Neural cell (in vitro differentiated cells): Measurements from ENCODE around the gene TMEFF2. TPM values are rescaled to one million over a fixed set of nuclear protein-coding genes. Genes with fewer than 3 reads are reported as not detected.

Experiments used
- H2AFZ ChIP-seq: fragments of 200-600, 300-800 bp; sonication (generic), shearing (Covaris generic); 2 replicates; pipeline ENCODE4 v1.6.0; 2014; ENCODE audit warnings: low read depth, mild to moderate bottlenecking, antibody characterized with exemption, low read length, moderate library complexity
- H3F3A ChIP-seq: fragments of 200-600 bp; shearing (Covaris generic); 2 replicates; pipeline ENCODE4 v1.6.1; 2016; ENCODE audit warnings: mild to moderate bottlenecking, moderate library complexity, mixed read lengths, antibody characterized with exemption, low read length; ENCODE audit not compliant: insufficient read depth, poor library complexity, severe bottlenecking
- H3K27ac ChIP-seq: fragments of 200-600, 300-800 bp; sonication (generic), shearing (Covaris generic); 2 replicates; pipeline ENCODE4 v1.5.1; 2014; ENCODE audit warnings: mild to moderate bottlenecking, low read length, moderate library complexity
- H3K27me3 ChIP-seq: fragments of 300-800, 200-600 bp; sonication (generic), shearing (Covaris generic); 2 replicates; pipeline ENCODE4 v1.6.0; 2014; ENCODE audit warnings: mild to moderate bottlenecking, low read depth, low read length, moderate library complexity; ENCODE audit not compliant: insufficient read depth
- H3K36me3 ChIP-seq: fragments of 300-800, 200-600 bp; sonication (generic), shearing (Covaris generic); 2 replicates; pipeline ENCODE4 v1.5.1; 2014; ENCODE audit warnings: mild to moderate bottlenecking, antibody characterized with exemption, low read length, moderate library complexity; ENCODE audit not compliant: insufficient read depth
- H3K4me2 ChIP-seq: fragments of 300-800, 200-600 bp; sonication (generic), shearing (Covaris generic); 2 replicates; pipeline ENCODE4 v1.6.0; 2014; ENCODE audit warnings: mild to moderate bottlenecking, low read length
- H3K4me3 ChIP-seq: fragments of 300-800, 200-600 bp; sonication (generic), shearing (Covaris generic); 2 replicates; pipeline ENCODE4 v1.5.1; 2014; ENCODE audit warnings: mild to moderate bottlenecking, low read length, moderate library complexity
- H3K79me2 ChIP-seq: fragments of 200-600 bp; shearing (Covaris generic); replicated peaks from 2 replicates; pipeline ENCODE4 v1.6.0; 2014; ENCODE audit warnings: mild to moderate bottlenecking, low read length, moderate library complexity; ENCODE audit not compliant: insufficient read depth
- H3K9ac ChIP-seq: fragments of 300-800, 200-600 bp; sonication (generic), shearing (Covaris generic); 2 replicates; pipeline ENCODE4 v1.6.1; 2016; ENCODE audit warnings: mild to moderate bottlenecking, low read length, mixed read lengths
- H3K9me2 ChIP-seq: fragments of 200-600 bp; shearing (Covaris generic); 2 replicates; pipeline ENCODE4 v1.6.1; 2016; ENCODE audit warnings: mild to moderate bottlenecking, low read length, mixed read lengths; ENCODE audit not compliant: insufficient read depth
- H3K9me3 ChIP-seq: fragments of 200-600, 300-800 bp; sonication (generic), shearing (Covaris generic); 2 replicates; pipeline ENCODE4 v1.6.1; 2016; ENCODE audit warnings: mild to moderate bottlenecking, mixed run types, low read length, moderate library complexity, mixed read lengths
- H4K20me1 ChIP-seq: fragments of 200-600 bp; shearing (Covaris generic); 2 replicates; pipeline ENCODE4 v1.6.1; 2016; ENCODE audit warnings: mild to moderate bottlenecking, mixed run types; ENCODE audit not compliant: insufficient read depth
- EP300 ChIP-seq: fragments of 450-650 bp; conservative IDR thresholded peaks from 2 replicates; pipeline ENCODE4 v1.6.1; 2014; ENCODE audit warnings: antibody characterized with exemption, mild to moderate bottlenecking, moderate library complexity; ENCODE audit not compliant: poor library complexity, severe bottlenecking
- EZH2 ChIP-seq: fragments of 200-600, 300-800 bp; shearing (Covaris generic), sonication (generic); IDR thresholded peaks from 2 replicates; pipeline ENCODE4 v1.6.1; 2014; ENCODE audit warnings: antibody characterized with exemption, low read length, borderline replicate concordance, mild to moderate bottlenecking; ENCODE audit not compliant: insufficient read depth, poor library complexity, severe bottlenecking
- MXI1 ChIP-seq: fragments of 450-650 bp; conservative IDR thresholded peaks from 2 replicates; pipeline ENCODE4 v1.6.1; 2014; ENCODE audit warnings: antibody characterized with exemption, mild to moderate bottlenecking; ENCODE audit not compliant: poor library complexity, severe bottlenecking
- POLR2AphosphoS5 ChIP-seq: IDR thresholded peaks from 2 replicates; pipeline ENCODE4 v1.6.1; 2012
- RAD21 ChIP-seq: fragments of 450-650 bp; conservative IDR thresholded peaks from 2 replicates; pipeline ENCODE4 v1.6.1; 2014; ENCODE audit warnings: antibody characterized with exemption, mild to moderate bottlenecking, moderate library complexity
- REST ChIP-seq: IDR thresholded peaks from 2 replicates; pipeline ENCODE4 v1.6.1; 2012; ENCODE audit warnings: borderline replicate concordance
- SMC3 ChIP-seq: fragments of 450-650 bp; conservative IDR thresholded peaks from 2 replicates; pipeline ENCODE4 v1.6.1; 2014; ENCODE audit warnings: antibody characterized with exemption, mild to moderate bottlenecking, moderate library complexity; ENCODE audit not compliant: poor library complexity
- TAF1 ChIP-seq: IDR thresholded peaks from 2 replicates; pipeline ENCODE4 v1.6.1; 2012; ENCODE audit warnings: low read depth
- polyA plus RNA-seq: library from polyadenylated mRNA; depleted of rRNA; stranded (reverse); fragments of >200 nt; gene quantifications from 2 replicates; pipeline ENCODE4 v1.2.3, GENCODE V29; 2014
- TF ChIP-seq, protein P1 (sequence below): fragments of 450-650 bp; IDR thresholded peaks from 2 replicates; pipeline ENCODE4 v1.5.1; 2014; ENCODE audit warnings: antibody characterized with exemption, mild to moderate bottlenecking, moderate library complexity; ENCODE audit not compliant: poor library complexity, severe bottlenecking

TMEFF2 gene
- polyA plus RNA-seq, 1 donor from 2014 or later = 24.6 TPM

- Histone ChIP-seq H3K36me3 (no peaks in the 10 kb centered on the region), H3K27ac (no peak overlapping the region), H3K27me3 (no peaks in the 10 kb centered on the region), H4K20me1 (no peaks in the 10 kb centered on the region), H3F3A (no peaks in the 10 kb centered on the region), H3K4me2 (no peak overlapping the region), H3K79me2 (no peaks in the 10 kb centered on the region), H2AFZ (no peak overlapping the region), H3K9me2 (no peaks in the 10 kb centered on the region), H3K4me3 (no peak overlapping the region), H3K9ac (no peak overlapping the region), H3K9me3 (no peaks in the 10 kb centered on the region)
- TF ChIP-seq EP300 = no peak
- no peak for TF ChIP-seq SMC3
- no peak for TF ChIP-seq REST
- TF ChIP-seq, protein P1, sequence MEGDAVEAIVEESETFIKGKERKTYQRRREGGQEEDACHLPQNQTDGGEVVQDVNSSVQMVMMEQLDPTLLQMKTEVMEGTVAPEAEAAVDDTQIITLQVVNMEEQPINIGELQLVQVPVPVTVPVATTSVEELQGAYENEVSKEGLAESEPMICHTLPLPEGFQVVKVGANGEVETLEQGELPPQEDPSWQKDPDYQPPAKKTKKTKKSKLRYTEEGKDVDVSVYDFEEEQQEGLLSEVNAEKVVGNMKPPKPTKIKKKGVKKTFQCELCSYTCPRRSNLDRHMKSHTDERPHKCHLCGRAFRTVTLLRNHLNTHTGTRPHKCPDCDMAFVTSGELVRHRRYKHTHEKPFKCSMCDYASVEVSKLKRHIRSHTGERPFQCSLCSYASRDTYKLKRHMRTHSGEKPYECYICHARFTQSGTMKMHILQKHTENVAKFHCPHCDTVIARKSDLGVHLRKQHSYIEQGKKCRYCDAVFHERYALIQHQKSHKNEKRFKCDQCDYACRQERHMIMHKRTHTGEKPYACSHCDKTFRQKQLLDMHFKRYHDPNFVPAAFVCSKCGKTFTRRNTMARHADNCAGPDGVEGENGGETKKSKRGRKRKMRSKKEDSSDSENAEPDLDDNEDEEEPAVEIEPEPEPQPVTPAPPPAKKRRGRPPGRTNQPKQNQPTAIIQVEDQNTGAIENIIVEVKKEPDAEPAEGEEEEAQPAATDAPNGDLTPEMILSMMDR = no peak
- no peak for TF ChIP-seq TAF1
- TF ChIP-seq EZH2 = no peak
- no peak for TF ChIP-seq MXI1
- TF ChIP-seq RAD21 = no peak
- no peak for TF ChIP-seq POLR2AphosphoS5
These were observed 282.0 kb downstream of the TMEFF2 start for GRCh38 chr2:191912764-191913163.

- no peak for TF ChIP-seq SMC3
- H3K27ac ChIP-seq = no peak overlapping the region
- H3F3A ChIP-seq = no peaks in the 10 kb centered on the region
- H3K9me3 ChIP-seq = no peaks in the 10 kb centered on the region
- H3K4me2 ChIP-seq = no peak overlapping the region
- H3K9me2 ChIP-seq = no peaks in the 10 kb centered on the region
- H3K9ac ChIP-seq = no peak overlapping the region
- H2AFZ ChIP-seq = no peak overlapping the region
- H3K4me3 ChIP-seq = no peak overlapping the region
- no peaks in the 10 kb centered on the region for H3K79me2 ChIP-seq
- no peaks in the 10 kb centered on the region for H4K20me1 ChIP-seq
- H3K36me3 ChIP-seq = no peaks in the 10 kb centered on the region
- no peaks in the 10 kb centered on the region for H3K27me3 ChIP-seq
These were observed 284.2 kb downstream of the TMEFF2 start for GRCh38 chr2:191910518-191910917.

GRCh38 chr2:191908874-191909273 is 285.9 kb downstream of the TMEFF2 start:
- Histone ChIP-seq H3K9me2 (no peaks in the 10 kb centered on the region), H3K27ac (no peak overlapping the region), H4K20me1 (no peaks in the 10 kb centered on the region), H3K4me3 (no peak overlapping the region), H2AFZ (no peak overlapping the region), H3F3A (no peaks in the 10 kb centered on the region), H3K27me3 (no peaks in the 10 kb centered on the region), H3K4me2 (no peak overlapping the region), H3K9ac (no peak overlapping the region), H3K36me3 (no peaks in the 10 kb centered on the region), H3K79me2 (no peaks in the 10 kb centered on the region), H3K9me3 (no peaks in the 10 kb centered on the region)
- TF ChIP-seq MXI1 (no peak), RAD21 (no peak), SMC3 (no peak), EP300 (no peak), REST (no peak), POLR2AphosphoS5 (no peak), TAF1 (no peak), EZH2 (no peak)
- TF ChIP-seq, protein P1 = no peak
